ENCODE results near the gene FAM76A.

- TF ChIP-seq EP300 (IDR thresholded peaks at IDR 0.05) (no peak), POLR2A (IDR thresholded peaks at IDR 0.05) (no peak)
Measured at GRCh38 chr1:27687906-27688305, 37.9 kb upstream of the FAM76A start.
